GM12864 (cell line): ENCODE measurements around the gene STK39.
"Not testable (repeated sequence)": the region's sequence is repeated elsewhere in the genome, so short reads cannot be mapped to it uniquely, and the experiment has no call there.

ENCODE experiments used
- DNase-seq: peaks from one replicate; pipeline ENCODE4 v3.0.0-alpha.2; 2011; ENCODE audit warnings: low read depth
- H3K4me3 ChIP-seq: 2 replicates; pipeline ENCODE4 v1.5.1; 2011; ENCODE audit warnings: mild to moderate bottlenecking, low read depth, low read length, control low read depth
- CTCF ChIP-seq: IDR thresholded peaks from 2 replicates; pipeline ENCODE4 v1.5.1; 2011; ENCODE audit warnings: low read depth, mild to moderate bottlenecking, moderate library complexity, low read length, control low read depth, inconsistent platforms; ENCODE audit errors: missing control alignments

The STK39 gene

GRCh38 chr2:168052773-168053172 is 194.6 kb downstream of the STK39 start:
- no peak for DNase-seq
- no peak for TF ChIP-seq CTCF

GRCh38 chr2:168050377-168050776 is 197.0 kb downstream of the STK39 start:
- DNase-seq = no peak
- TF ChIP-seq CTCF = no peak
- H3K4me3 ChIP-seq = no peak overlapping the region

More at GRCh38 chr2:168052773-168053172, 194.6 kb downstream of the STK39 start:
- H3K4me3 ChIP-seq = no peak overlapping the region

- no peak overlapping the region for H3K4me3 ChIP-seq
Observed at GRCh38 chr2:168049609-168050008, 197.8 kb downstream of the STK39 start.

GRCh38 chr2:168047091-168047690 is 200.2 kb downstream of the STK39 start:
- TF ChIP-seq CTCF = no peak

More at GRCh38 chr2:168049609-168050008, 197.8 kb downstream of the STK39 start:
- no peak for TF ChIP-seq CTCF
- no peak for DNase-seq

GRCh38 chr2:168044579-168044978 is 202.8 kb downstream of the STK39 start:
- H3K4me3 ChIP-seq = no peak overlapping the region
- TF ChIP-seq CTCF = no peak
- no peak for DNase-seq

More at GRCh38 chr2:168047091-168047690, 200.2 kb downstream of the STK39 start:
- H3K4me3 ChIP-seq = no peak overlapping the region
- no peak for DNase-seq

- TF ChIP-seq CTCF = no peak
- no peak for DNase-seq
- H3K4me3 ChIP-seq = no peak overlapping the region
Observed at GRCh38 chr2:168044176-168044575, 203.2 kb downstream of the STK39 start.

- H3K4me3 ChIP-seq, DNase-seq: not testable (repeated sequence)
Observed at GRCh38 chr2:168042127-168042824, 205.1 kb downstream of the STK39 start.
